GM08714 (cell line): ENCODE results near the gene TMEM266.

ENCODE experiments used
- H3K4me3 ChIP-seq: fragments of 200-500 bp; sonication (Bioruptor generic); 2 replicates; pipeline ENCODE4 v1.5.1; 2014; ENCODE audit warnings: mild to moderate bottlenecking, low read length, inconsistent platforms
- ZNF274 ChIP-seq: IDR thresholded peaks from 2 replicates; pipeline ENCODE4 v1.6.1; 2012; ENCODE audit warnings: mild to moderate bottlenecking, low read depth, low read length

The TMEM266 gene

DNA sequence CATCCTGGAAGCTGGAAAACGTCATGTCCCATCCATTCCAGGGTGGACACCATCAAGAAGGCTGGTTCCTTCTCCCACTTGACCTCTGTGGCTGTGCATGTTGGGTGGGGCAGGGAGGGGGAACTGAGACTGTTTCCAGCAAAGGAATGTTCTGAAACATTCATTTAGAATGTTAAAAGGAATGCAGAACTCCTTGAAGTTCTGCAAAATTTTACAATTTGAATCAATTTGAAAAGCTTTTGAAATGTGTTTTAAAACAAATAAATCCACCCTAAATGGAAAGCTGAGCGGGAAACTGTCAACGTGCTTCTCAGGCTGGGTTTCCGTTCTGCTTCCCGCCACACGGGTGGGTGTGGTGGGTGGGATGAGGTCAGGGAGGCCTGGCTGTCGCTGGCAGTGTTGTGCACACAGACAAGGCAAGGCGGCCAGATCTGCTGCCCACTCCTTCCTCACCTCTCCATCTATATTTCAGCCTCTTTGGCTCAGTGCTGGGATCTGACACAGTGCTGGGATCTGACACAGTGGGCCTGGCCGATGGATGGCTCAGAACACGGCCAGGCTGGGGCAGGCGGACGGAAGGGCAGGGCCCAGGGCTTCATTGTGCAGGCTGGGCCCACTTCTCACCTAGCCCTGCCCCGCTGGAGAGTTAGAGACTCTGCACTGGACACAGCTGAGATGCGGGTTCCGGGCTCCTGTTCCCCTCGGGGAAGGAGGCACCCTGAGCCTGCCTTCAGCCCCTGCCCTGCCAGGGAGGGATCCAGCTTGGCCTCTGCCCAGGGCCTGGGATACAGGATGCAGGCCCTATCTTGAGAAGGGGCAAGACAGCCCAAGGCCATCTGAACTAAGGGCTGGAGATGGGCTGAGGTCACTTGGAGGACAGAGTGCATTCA lies 110.4 kb downstream of the TMEM266 start:
- no peak for TF ChIP-seq ZNF274

DNA sequence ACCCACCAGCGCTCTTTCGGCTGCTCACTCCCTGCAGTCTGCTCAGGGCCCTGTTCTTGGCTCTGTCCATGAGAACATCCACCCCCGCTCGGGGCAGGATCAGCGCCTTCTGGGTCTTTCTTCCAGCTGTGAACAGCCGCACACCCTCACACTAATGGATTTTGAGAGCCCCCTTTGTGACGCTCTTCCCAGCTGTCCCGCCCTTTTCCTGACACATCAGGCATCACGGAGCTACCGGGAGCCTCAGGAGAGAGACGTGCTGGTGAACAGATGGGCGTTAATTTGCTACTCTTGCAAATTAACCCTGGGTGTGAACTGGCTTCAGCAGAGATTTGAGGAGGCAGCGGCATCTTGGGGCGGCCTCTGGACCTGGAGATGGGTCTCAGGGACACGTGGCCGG lies 113.0 kb downstream of the TMEM266 start:
- no peak for TF ChIP-seq ZNF274
- H3K4me3 ChIP-seq, result no peak overlapping the region

More for the DNA sequence above, 110.4 kb downstream of the TMEM266 start:
- H3K4me3 ChIP-seq, result no peak overlapping the region

DNA sequence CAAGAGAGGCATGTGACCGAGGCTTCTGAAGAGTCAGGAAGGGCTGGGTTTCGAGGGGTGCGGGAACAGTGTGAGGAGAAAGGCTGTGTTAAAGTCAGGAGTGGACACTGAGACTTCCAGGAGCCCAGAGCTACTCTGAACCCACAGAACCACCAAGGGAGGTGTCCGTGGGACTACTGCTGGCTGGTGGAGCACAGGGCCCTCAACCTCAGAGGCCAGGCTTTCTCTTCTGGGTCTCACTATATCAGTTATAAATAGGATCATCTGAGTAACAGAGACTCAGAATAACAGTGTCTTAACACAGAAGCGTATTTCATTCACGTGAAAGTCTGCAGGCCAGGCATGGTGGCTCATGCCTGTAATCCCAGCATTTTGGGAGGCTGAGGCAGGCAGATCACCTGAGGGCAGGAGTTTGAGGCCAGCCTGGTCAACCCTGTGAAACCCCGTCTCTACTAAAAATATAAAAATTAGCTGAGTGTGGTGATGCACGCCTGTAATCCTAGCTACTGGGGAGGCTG lies 113.6 kb downstream of the TMEM266 start:
- no peak overlapping the region for H3K4me3 ChIP-seq
- no peak for TF ChIP-seq ZNF274

DNA sequence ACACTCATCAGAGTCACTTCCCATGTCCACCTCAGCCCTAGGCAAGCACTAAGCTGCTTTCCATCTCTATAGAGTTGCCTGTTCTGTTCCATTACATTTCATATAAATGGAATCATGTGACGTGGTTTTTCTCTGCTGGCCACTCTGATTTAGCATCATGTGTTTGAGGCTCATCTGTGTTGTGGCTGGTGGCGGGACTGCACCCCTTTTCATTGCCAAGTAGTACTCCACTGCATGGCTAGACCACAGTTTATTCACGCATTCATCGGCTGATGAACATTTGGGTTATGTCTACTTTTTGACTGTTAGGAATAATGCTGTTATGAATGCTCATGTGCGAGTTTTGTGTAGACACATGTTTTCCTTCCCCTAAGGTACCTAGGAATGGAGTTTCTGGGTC lies 114.9 kb downstream of the TMEM266 start:
- no peak for TF ChIP-seq ZNF274
- no peak overlapping the region for H3K4me3 ChIP-seq

DNA sequence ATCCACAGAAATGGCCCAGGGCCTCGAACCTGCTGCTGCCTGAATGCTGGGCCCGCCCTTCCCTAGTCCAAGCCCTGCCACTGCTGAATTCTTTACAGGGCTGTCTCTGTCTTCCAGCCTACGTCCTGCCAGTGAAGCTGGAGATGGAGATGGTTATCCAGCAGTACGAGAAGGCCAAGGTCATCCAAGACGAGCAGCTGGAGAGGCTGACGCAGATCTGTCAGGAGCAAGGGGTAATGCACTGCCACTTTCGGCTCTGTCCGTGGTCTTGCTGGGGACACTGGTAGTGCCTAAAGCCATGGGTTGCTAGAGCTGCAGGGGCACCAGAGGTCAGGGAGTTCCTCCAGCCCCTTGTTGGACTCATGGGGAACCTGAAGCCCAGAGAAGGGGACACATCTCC lies 115.7 kb downstream of the TMEM266 start:
- no peak overlapping the region for H3K4me3 ChIP-seq
- no peak for TF ChIP-seq ZNF274

DNA sequence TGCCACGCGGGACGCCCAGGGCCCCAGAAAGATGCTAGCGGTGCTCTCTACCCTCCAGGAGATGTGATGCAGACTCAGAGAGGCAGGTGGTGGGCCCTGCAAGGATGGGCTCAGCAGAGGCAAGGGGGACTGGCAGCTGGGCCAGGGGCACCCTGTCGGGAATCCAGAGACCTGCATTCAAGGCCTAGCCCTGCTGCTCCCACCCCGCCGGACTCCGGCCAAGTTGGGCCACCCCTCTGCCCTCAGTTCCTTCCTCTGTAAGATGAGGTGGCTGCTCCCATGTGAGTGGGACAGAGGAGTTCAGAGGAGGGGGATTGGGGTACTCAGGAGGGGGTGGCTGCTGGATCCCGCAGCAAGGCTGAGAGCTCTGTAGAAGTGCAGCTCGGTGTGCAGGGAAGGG lies 116.3 kb downstream of the TMEM266 start:
- no peak for TF ChIP-seq ZNF274
- no peak overlapping the region for H3K4me3 ChIP-seq

DNA sequence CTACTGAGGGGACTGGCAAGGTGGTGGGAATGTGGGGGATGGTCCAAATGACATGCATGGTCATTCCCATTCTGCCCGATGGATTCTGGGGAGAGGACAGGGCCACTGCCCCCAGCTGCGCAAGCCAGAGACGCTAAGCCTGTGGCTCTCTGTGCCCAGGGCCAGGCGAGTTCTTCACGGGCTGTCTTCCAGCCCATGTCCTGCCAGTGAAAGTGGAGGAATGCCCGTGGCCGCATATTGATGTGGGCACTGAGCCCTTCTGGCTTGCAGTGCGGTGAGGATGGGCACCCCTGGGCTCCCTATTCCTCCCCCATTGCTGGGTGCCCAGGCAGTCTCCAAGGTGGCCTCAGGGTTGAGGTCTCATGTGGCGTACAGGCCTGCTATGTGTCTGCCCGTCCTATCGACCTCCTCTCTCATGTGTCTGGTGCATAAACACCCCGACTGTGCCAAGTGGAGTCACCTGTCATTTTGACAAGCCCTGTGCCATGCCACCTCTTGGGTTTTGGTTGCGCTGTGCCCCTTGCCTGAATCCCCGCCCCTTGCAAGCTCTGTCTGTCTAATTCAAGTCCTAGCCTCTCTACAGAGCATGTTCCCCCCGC lies 116.8 kb downstream of the TMEM266 start:
- no peak overlapping the region for H3K4me3 ChIP-seq
- TF ChIP-seq ZNF274, result no peak

DNA sequence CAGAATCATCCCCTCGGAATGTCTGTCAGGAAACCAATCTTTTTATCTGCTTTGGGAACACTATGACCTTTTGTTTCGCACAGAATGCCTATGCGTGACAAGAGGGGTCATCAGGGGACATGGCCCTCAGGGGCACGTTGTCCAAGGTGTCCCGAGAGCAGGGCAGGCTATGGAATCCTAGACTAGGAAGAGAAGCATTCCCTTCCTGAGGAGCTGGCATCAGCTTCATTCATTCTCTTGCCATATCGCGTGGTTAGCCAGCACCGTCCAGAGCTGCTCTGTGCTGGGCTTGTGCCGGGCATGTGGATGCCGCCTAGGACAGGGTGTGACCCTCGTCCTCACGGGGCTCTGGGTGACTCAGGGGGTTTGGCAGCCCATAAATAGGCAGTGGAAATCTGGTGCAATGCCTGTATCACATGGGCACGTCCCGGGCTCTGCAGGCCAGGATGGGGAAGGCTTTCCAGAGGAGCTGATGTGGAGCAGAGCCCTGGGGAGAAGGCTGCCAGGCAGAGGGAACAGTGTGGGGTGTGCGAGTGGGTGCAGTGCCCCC lies 117.8 kb downstream of the TMEM266 start:
- H3K4me3 ChIP-seq, result no peak overlapping the region
- no peak for TF ChIP-seq ZNF274

DNA sequence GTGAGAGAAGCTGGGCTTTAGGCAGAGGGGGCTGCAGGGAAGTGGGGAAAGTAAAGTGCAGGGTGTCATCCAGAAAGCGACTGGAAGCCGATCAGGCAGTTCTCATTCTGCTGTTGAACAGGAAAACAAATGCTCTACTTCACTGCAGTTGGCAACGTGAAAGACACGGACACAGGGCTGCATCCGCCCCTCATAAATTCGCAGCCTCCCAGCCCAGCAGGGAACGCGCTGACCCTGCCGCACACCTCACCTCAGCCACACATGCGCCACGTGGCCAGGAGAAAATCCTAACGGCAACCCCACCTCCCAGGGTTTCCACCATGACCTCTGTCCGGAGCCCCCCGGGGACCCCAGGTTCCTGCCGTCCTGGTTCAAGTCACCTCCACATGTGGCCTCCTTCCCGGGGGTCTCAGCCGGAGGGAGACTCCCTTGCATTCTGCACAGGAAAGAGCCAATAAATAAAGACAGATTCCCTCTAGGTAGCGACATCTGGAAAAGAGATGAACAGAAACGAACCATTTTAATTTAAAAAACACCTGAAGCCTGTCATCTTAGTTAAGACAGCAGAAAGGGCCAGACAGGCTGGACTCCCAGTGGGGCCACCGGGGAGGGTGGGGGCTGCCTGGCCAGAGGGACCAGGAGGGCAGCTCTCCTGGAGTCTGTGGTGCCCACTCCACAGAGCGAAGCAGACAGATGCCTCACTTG lies 118.7 kb downstream of the TMEM266 start:
- H3K4me3 ChIP-seq, result no peak overlapping the region
- no peak for TF ChIP-seq ZNF274

DNA sequence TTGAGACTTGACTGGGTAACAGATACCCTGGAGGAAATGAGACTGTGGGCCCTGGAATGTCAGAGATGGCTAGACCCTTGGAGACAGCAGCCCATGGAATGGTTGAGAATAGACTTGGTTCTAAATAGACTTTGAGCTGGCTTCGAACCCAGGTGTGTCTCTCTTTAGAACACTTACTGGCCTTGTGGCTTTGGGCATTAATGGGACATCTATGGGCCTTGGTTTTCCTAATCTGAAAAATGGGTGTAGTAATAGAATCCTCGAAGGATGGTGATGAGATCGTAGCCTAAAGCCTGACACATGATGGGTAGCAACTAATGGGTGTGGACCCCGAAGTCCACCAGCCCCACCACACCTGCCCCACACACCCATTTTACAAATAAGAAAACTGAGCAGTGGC lies 119.2 kb downstream of the TMEM266 start:
- TF ChIP-seq ZNF274, result no peak
- no peak overlapping the region for H3K4me3 ChIP-seq

DNA sequence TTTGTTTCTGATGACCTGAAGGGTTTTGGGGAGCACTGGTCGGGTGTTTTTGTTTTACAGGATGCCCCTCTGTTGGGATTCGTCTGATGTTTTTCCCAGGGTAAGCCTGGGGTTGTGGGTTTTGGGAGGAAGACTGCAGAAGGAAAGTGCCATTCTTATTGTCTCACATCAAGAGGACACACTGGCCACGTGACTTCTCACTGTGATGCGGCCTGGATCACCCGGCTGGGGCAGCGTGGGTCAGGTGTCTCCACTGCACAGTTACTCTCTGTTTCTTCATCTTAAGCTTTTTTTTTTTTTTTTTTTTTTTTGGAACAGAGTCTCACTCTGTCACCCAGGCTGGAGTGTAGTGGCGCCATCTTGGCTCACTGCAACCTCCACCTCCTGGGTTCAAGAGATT lies 120.5 kb downstream of the TMEM266 start:
- no peak overlapping the region for H3K4me3 ChIP-seq
- TF ChIP-seq ZNF274, result no peak

DNA sequence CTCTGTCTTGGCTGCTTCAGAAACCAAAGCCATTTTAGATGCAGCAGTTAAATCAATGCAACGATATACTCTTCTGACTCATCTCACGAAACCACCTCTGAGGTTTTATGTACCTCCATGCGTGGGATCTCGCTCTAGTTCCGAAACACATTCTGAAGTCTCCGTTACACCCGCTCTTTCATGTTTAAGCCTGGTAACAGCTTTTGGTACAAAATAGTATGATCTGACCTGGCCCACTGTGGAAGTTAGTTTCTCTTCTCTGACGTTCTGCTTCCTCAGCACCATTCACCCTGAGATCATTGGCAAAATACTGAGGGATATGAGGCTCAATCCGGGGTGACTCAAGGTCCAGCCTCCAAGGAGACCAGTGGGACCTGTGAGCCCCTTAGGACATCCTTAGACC lies 121.9 kb downstream of the TMEM266 start:
- no peak overlapping the region for H3K4me3 ChIP-seq
- TF ChIP-seq ZNF274, result no peak

DNA sequence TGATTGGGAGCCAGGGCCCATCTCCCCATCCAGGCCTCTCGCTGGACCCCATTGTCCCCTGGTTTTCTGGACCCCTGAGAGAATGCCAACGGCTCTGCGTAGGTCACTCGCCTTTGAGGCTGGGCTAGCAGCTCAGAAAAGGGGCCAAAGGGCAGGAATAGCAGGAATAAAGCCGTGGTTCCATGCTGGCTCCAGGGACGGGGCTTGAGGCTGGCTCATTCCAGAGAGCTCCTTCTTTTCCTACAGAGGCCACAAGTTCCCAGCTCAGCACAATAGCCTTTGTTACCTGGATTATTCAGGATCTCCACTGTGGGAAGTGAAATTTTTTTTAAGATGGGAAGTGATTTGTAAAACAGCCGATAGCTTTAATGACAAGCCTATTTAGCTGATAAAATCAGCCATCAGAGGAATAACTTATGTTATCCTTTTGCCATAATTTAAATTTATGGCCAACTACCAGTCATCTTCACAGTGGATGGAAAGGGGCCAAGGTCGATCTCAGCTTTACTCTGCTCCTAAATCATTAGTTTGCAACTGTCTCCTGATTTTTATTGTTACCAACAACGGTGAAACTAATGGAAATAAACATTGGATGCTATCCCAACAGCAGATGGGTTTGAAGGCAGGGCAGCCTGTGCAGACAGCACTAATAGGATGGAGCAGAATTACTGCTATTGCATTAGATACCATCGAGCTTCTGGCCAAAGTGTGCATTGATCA lies 124.3 kb downstream of the TMEM266 start:
- TF ChIP-seq ZNF274, result no peak
- no peak overlapping the region for H3K4me3 ChIP-seq

DNA sequence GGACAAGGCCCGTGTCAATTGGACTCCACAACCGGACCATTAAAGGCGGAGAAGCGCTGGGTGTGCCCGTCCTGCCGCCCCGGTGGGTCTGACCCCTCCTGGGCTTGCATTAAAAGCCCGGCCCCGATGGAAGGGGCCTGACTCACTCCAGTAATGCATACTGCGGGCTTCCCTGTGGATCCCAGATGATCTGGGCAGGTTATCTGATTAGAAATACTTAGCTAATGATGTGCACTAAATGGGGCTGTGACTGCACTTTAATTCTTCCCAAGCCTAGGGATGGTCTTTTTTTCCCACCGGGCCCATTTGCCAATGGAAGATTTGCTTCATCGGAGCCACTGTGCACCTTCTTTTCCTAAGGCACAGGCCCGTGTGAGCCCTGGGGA lies 124.9 kb downstream of the TMEM266 start:
- no peak for TF ChIP-seq ZNF274
- no peak overlapping the region for H3K4me3 ChIP-seq
